Measurements from ENCODE around the gene ZSCAN26.

ZSCAN26 gene

GRCh38 chr6:28224131-28225055, 42.5 kb upstream of the ZSCAN26 start:
- TF ChIP-seq TEAD4 (IDR thresholded peaks at IDR 0.05) (no peak), RAD21 (IDR thresholded peaks at IDR 0.05; ENCODE audit: low read depth) (no peak), FOXM1 (IDR thresholded peaks at IDR 0.05; ENCODE audit: borderline replicate concordance, low read depth) (no peak), ZBTB7A (IDR thresholded peaks at IDR 0.05; ENCODE audit: low read depth) (no peak), TAF1 (IDR thresholded peaks at IDR 0.05; ENCODE audit: low read depth) (no peak), TCF12 (IDR thresholded peaks at IDR 0.05; ENCODE audit: low read depth) (no peak), EGR1 (IDR thresholded peaks at IDR 0.05) (no peak)

- no peak for TF ChIP-seq CREB1 (IDR thresholded peaks at IDR 0.05; ENCODE audit: low read depth)
- peak; percentile 20; the same call in 1 of the 2 replicates for TF ChIP-seq USF1 (IDR thresholded peaks at IDR 0.05)
- TF ChIP-seq MAX (IDR thresholded peaks at IDR 0.05): peak; percentile 81
- TF ChIP-seq YY1 (IDR thresholded peaks at IDR 0.05; ENCODE audit: low read depth): peak; percentile 91
- no peak for TF ChIP-seq REST (IDR thresholded peaks at IDR 0.05; ENCODE audit: low read depth)
- peak; percentile 55 for TF ChIP-seq TEAD4 (IDR thresholded peaks at IDR 0.05)
- TF ChIP-seq TCF12 (IDR thresholded peaks at IDR 0.05; ENCODE audit: low read depth): peak; percentile 62; the same call in 1 of the 2 replicates
- TF ChIP-seq TAF1 (IDR thresholded peaks at IDR 0.05; ENCODE audit: low read depth): peak; percentile 87
Observed at GRCh38 chr6:28225056-28225834, 41.7 kb upstream of the ZSCAN26 start, which contains the start of gene ZSCAN9. Gene ZSCAN9 (plus strand): TSS chr6:28225275. CDS start chr6:28227085, 1,810 bp downstream.

GRCh38 chr6:28226460-28226859, 40.5 kb upstream of the ZSCAN26 start:
- no peak for TF ChIP-seq YY1 (IDR thresholded peaks at IDR 0.05; ENCODE audit: low read depth)
- no peak for TF ChIP-seq USF1 (IDR thresholded peaks at IDR 0.05)
- no peak for TF ChIP-seq TCF12 (IDR thresholded peaks at IDR 0.05; ENCODE audit: low read depth)
- TF ChIP-seq EP300 (IDR thresholded peaks at IDR 0.05; ENCODE audit: borderline replicate concordance): no peak
- TF ChIP-seq ZBTB7A (IDR thresholded peaks at IDR 0.05; ENCODE audit: low read depth): no peak
- TF ChIP-seq NFIC (IDR thresholded peaks at IDR 0.05): no peak
- TF ChIP-seq CEBPB (IDR thresholded peaks at IDR 0.05): no peak
- no peak for TF ChIP-seq RAD21 (IDR thresholded peaks at IDR 0.05; ENCODE audit: low read depth)
- TF ChIP-seq EGR1 (IDR thresholded peaks at IDR 0.05): no peak
- no peak for TF ChIP-seq TEAD4 (IDR thresholded peaks at IDR 0.05)
- no peak for TF ChIP-seq FOXM1 (IDR thresholded peaks at IDR 0.05; ENCODE audit: borderline replicate concordance, low read depth)
- TF ChIP-seq REST (IDR thresholded peaks at IDR 0.05; ENCODE audit: low read depth): no peak
- no peak for TF ChIP-seq TAF1 (IDR thresholded peaks at IDR 0.05; ENCODE audit: low read depth)

- TF ChIP-seq EGR1 (IDR thresholded peaks at IDR 0.05) (no peak), CEBPB (IDR thresholded peaks at IDR 0.05) (no peak)
Observed at GRCh38 chr6:28232785-28233184, 34.2 kb upstream of the ZSCAN26 start.

- no peak for TF ChIP-seq NFIC (IDR thresholded peaks at IDR 0.05)
- no peak for TF ChIP-seq MAX (IDR thresholded peaks at IDR 0.05)
- no peak for TF ChIP-seq FOXM1 (IDR thresholded peaks at IDR 0.05; ENCODE audit: borderline replicate concordance, low read depth)
- TF ChIP-seq ZBTB7A (IDR thresholded peaks at IDR 0.05; ENCODE audit: low read depth): no peak
- TF ChIP-seq USF1 (IDR thresholded peaks at IDR 0.05): no peak
- no peak for TF ChIP-seq EP300 (IDR thresholded peaks at IDR 0.05; ENCODE audit: borderline replicate concordance)
- TF ChIP-seq TCF12 (IDR thresholded peaks at IDR 0.05; ENCODE audit: low read depth): no peak
- TF ChIP-seq YY1 (IDR thresholded peaks at IDR 0.05; ENCODE audit: low read depth): no peak
Observed at GRCh38 chr6:28235912-28236452, 31.0 kb upstream of the ZSCAN26 start.

All from Ishikawa (cell line).